HG03108 (cell line): ENCODE data around the gene NHERF2.
"Not testable (repeated sequence)": the region's sequence is repeated elsewhere in the genome, so short reads cannot be mapped to it uniquely, and the experiment has no call there.

Experiments
- ATAC-seq: cut with Tn5 transposase; IDR thresholded peaks from one replicate; pipeline ENCODE4 v1.9.1; 2021; ENCODE audit warnings: moderate library complexity; ENCODE audit not compliant: unreplicated experiment

Gene NHERF2

GRCh38 chr16:2005646-2006045 is 21.1 kb upstream of the NHERF2 start:
- no peak for ATAC-seq

DNA sequence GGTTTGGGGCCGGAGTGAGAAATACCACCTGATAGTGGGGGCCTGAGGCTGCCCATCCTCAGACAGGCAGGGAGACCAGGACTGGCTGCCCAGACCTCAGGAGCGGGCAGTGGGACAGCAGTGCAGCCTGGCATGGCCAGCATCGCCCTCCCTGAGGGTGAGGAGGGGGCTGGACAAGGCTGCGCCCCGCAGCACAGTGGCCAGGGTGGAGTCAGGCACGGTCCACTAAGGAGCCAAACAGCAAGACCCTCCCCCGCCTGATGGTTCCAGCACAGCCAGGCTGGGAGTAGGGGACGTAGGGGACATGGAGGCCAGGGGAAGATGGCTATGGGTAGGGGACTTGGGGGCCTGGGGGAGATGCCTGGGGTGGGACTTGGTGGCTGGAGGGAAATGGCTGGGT is 20.4 kb upstream of the NHERF2 start:
- no peak for ATAC-seq

GRCh38 chr16:2007081-2007836 is 19.4 kb upstream of the NHERF2 start:
- ATAC-seq = no peak

DNA sequence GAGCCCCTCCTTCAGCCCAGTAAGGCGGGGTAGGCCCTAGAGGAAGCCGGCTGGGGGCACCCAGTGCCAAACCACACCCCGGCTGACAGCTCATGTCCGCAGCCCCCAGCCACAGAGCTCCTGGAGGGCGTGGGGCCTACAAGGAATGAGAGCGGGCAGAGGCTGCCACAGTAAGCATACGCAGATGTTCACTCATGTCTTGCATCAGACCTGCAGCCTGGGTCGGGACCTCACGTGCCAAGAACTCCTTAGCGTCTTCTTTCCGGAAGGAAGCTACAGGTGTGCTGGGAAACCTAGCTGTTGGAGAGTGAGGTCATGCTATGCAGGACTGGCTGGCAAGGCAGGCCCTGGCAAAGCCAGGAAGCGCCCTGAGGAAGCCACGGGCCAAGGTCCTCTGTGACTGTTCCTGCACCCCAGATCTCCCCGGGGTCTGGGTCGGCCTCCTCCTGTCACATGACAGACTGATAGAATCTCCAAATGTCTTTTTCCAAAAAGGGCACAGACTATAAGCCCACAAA is 18.6 kb upstream of the NHERF2 start:
- ATAC-seq = no peak

DNA sequence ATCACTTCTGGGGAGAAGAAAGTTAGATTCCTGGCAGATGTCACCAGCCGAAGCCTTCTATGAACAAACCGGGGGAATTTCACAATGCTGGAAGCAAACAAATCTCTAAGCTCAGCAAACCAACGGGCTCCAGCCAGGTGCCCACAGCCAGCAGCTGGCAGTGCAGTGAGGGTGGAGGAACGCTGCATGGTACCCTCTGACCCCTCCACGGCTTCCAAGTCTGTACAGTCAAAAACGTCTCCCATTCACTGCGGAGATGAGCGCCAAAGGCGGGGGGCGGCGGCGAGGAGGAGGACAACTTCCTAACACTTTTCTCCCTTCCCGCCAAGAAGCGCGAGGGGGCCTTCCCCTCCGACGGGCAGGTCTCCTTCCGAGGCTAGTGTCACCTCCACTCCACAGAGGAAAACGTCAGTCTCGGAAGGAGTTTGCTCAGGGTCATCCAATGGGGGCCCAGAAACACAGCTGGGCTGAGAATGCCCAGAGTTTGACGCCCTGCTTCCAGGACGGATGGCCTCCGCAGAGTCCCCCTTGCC is 18.0 kb upstream of the NHERF2 start:
- ATAC-seq = peak; percentile 6

GRCh38 chr16:2009164-2009711 is 17.5 kb upstream of the NHERF2 start:
- peak; percentile 25 for ATAC-seq

DNA sequence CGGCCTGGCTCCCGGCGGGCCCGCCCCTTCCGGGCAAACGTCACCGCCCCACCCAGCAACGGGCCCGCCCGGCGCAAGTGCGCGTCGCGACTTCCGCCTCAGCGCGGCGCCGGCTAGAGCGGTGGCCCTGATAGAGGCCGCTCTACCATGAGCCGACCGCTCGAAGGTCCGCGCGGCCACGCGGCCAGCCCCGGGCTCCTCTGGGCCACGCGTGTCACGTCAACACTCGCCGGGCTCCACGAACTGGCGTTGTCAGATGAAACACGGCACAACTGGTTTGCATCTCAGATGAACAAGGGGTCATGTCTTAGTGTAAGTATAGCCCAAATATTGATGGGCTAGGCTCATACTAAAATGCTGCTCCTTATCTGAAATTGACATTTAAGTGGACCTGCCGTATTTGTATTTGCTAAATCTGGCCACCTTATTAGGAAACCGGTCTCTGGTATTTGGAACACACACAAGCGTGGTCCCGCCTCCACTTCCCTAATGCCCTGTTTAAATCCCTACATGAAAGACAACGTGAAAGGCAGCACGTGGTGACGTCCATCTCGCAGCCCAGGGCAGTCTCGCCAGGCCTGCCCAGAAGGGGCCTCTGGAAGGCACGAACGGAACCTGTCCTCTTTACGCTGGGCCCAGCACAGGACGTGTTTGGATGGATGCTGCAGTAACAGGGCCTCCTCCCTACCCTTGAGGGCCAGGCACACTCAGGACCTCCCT is 16.8 kb upstream of the NHERF2 start, which contains the start of gene ZNF598:
TSS of gene ZNF598 (minus strand) at position 31 of the 720 bp plus-strand sequence.
- ATAC-seq = peak; percentile 69

GRCh38 chr16:2011726-2012125 is 15.0 kb upstream of the NHERF2 start:
- ATAC-seq = not testable (repeated sequence)

GRCh38 chr16:2013527-2013926 is 13.2 kb upstream of the NHERF2 start:
- ATAC-seq = no peak

GRCh38 chr16:2015117-2015946 is 11.4 kb upstream of the NHERF2 start:
- ATAC-seq = no peak

GRCh38 chr16:2015947-2016208 is 10.8 kb upstream of the NHERF2 start:
- ATAC-seq = no peak

- no peak for ATAC-seq
Observed at GRCh38 chr16:2016407-2016922, 10.2 kb upstream of the NHERF2 start.

DNA sequence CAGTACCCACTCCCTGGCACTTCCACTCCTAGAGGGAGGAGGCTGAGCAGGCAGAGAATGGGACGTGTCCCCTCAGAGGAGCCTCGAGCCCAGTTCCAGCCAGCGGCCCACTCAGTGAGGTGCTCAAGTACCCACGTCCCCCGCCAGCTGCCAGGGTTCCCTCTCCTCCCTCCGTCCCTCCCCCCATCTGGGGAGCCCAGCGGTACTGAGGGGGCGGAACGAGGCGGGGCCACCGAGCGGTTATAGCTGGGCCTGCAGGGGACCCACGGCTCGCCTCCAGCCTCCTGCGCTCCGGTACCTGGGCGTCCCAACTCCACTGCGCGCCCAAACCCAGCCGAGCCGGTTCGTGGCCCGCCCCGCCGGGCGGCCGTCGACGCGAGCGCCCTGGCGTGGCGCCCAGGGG is 7.2 kb upstream of the NHERF2 start, which contains the start of gene NPW:
TSS of gene NPW (plus strand) at position 268 of the 403 bp plus-strand sequence.
- ATAC-seq = no peak

DNA sequence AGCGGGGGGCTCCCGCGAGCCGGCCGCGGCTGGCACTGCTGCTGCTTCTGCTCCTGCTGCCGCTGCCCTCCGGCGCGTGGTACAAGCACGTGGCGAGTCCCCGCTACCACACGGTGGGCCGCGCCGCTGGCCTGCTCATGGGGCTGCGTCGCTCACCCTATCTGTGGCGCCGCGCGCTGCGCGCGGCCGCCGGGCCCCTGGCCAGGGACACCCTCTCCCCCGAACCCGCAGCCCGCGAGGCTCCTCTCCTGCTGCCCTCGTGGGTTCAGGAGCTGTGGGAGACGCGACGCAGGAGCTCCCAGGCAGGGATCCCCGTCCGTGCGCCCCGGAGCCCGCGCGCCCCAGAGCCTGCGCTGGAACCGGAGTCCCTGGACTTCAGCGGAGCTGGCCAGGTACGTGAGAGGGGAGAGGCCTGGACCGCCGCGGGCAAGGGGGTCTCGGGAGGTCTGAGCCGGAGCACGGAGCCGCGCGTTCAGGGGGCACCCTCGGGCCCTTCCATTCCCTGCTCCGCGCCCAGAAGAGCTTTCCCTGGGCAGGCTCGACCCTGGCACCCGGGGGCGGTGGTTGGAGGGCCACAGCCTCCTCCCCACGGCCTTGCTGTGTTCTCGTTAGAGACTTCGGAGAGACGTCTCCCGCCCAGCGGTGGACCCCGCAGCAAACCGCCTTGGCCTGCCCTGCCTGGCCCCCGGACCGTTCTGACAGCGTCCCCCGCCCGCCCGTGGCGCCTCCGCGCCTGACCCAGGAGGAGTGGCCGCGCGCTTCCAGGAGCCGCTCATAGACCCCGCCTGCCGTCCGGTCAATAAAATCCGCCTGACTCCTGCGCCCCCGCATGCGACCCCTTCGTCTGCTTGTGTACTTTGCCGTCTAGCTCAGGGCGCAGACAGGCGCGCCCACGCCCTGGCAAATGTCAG is 6.5 kb upstream of the NHERF2 start:
- ATAC-seq = no peak

- ATAC-seq = peak; percentile 16
Observed at GRCh38 chr16:2022723-2023091, 4.0 kb upstream of the NHERF2 start.

DNA sequence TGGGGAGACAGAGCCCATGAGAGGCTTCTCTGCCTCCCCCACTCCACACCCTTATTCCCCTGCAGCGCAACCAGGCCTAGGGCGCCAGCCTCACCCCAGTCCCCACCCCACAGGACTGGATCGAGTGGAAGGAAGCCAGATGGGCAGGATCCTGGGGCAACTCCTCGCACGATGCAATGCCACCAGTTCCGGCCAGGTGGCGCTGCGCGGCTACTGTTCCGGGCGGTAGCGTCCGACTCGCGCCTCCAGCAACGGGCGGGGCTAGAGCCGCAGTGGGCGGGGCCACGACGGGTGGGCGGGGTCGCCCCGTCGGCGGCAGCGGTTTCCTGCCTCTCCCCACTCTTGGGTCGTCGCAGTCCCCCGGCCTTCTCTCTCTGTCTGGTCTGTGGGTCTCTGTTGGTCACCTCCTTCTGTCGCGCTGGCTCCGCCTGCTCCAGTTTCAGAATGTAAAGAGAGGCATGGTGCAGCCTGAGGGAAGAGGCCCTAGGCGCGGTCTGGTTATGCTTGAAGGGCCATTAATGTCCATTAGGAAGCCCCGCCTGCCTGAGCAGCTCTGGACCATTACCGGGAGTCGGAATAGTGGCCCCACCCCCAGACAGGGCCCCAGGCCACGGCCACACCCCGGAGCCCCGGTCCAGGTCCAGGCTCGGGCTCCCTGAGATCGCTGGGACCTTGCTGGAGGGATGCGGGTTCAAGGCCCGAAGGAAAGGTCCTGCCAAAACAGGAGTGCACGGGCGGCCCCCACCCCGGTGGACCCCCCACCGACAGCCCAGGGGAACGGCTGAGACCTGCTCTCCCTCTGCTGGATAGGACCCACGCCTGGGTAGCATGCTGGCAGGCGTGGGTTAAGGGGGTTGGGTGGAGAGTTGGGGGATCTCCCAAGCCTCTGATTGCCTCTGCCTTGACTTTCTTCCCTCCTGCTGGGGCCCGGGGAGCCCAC is 3.3 kb upstream of the NHERF2 start:
- ATAC-seq = peak; percentile 79

GRCh38 chr16:2024032-2024420 is 2.7 kb upstream of the NHERF2 start:
- no peak for ATAC-seq

DNA sequence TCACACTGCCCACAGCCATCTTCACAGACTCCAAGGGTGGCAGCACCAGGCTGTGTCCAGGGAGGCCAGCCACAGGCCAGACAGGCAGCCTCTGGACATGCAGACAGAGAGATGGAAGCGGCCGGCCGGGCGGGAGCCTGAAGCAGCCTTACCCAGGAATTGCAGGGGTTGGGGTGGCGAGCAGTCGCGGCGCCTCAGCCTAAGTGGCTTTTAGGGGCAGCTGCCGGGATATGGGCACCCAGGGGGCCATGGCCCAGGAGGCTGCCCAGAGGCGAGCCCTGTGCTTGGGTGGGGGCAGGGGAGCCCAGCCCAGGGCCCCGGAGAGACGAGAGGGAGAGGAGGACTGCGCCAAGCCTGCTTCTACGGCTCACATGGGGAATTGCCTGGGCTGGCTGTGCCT is 1.5 kb upstream of the NHERF2 start:
- ATAC-seq = no peak
